Liver (tissue), 9 donors: ENCODE measurements around the gene NT5DC1. TPM values are rescaled to one million over a fixed set of nuclear protein-coding genes. Genes with fewer than 3 reads are reported as not detected.

Source experiments
- DNase-seq: peaks from one replicate; pipeline ENCODE4 v3.0.0-alpha.2; 2017; ENCODE audit warnings: low spot score
- H3K27ac ChIP-seq, 2 donors: one replicate each; pipeline ENCODE4 v1.7.0; 2013; ENCODE audit warnings: inconsistent platforms in 2 of 2, low read length in 2 of 2, control low read depth in 1 of 2, low read depth in 1 of 2, mild to moderate bottlenecking in 1 of 2
- H3K27me3 ChIP-seq, 4 donors: one replicate each; pipeline versions ENCODE4 v1.6.1 to v1.7.0; 2013; ENCODE audit warnings: low read length in 3 of 4, inconsistent platforms in 1 of 4, mild to moderate bottlenecking in 1 of 4, moderate library complexity in 1 of 4; ENCODE audit not compliant: control insufficient read depth in 4 of 4, insufficient read depth in 4 of 4
- H3K36me3 ChIP-seq, 4 donors: one replicate each; pipeline versions ENCODE4 v1.6.1 to v1.7.0; 2013; ENCODE audit warnings: low read length in 3 of 4, mild to moderate bottlenecking in 3 of 4, low read depth in 1 of 4, moderate library complexity in 1 of 4; ENCODE audit not compliant: control insufficient read depth in 4 of 4, insufficient read depth in 3 of 4
- H3K4me1 ChIP-seq, 4 donors: one replicate each; pipeline versions ENCODE4 v1.6.1 to v1.7.0; 2013; ENCODE audit warnings: low read length in 3 of 4, mild to moderate bottlenecking in 3 of 4, moderate library complexity in 1 of 4; ENCODE audit not compliant: control insufficient read depth in 4 of 4, insufficient read depth in 4 of 4
- H3K4me3 ChIP-seq, 3 donors: one replicate each; pipeline versions ENCODE4 v1.6.1 to v1.7.0; 2013; ENCODE audit warnings: low read length in 3 of 3, control low read depth in 1 of 3, low read depth in 1 of 3, mild to moderate bottlenecking in 1 of 3
- H3K9ac ChIP-seq, 2 donors: one replicate each; pipeline ENCODE4 v1.7.0; 2013; ENCODE audit warnings: low read length in 2 of 2, mild to moderate bottlenecking in 2 of 2, moderate library complexity in 2 of 2, control low read depth in 1 of 2, low read depth in 1 of 2
- H3K9me3 ChIP-seq, 4 donors: one replicate each; pipeline versions ENCODE4 v1.6.1 to v1.7.0; 2013; ENCODE audit warnings: low read length in 3 of 4; ENCODE audit not compliant: control insufficient read depth in 4 of 4
- CTCF ChIP-seq: fragments of 150-350 bp; IDR thresholded peaks from 2 replicates; pipeline ENCODE4 v1.5.1; 2017; ENCODE audit warnings: improper control_type of control experiment, low read depth, low read length; ENCODE audit not compliant: missing input control
- EGR1 ChIP-seq, 2 donors: IDR thresholded peaks; 2 replicates each; pipeline ENCODE4 v1.6.1; 2016 to 2018; ENCODE audit warnings: antibody characterized with exemption in 2 of 2, low read depth in 2 of 2
- FOXA1 ChIP-seq: IDR thresholded peaks from 2 replicates; pipeline ENCODE4 v1.6.1; 2016; ENCODE audit warnings: antibody characterized with exemption
- FOXA2 ChIP-seq: IDR thresholded peaks from 2 replicates; pipeline ENCODE4 v1.6.1; 2016; ENCODE audit warnings: antibody characterized with exemption
- GABPA ChIP-seq, 2 donors: IDR thresholded peaks in 1 of 2; conservative IDR thresholded peaks in 1 of 2; 2 replicates each; pipeline ENCODE4 v1.6.1; 2016; ENCODE audit warnings: antibody characterized with exemption in 2 of 2, mild to moderate bottlenecking in 1 of 2, moderate library complexity in 1 of 2
- HNF4G ChIP-seq: IDR thresholded peaks from 2 replicates; pipeline ENCODE4 v1.6.1; 2016; ENCODE audit warnings: antibody characterized with exemption
- MAX ChIP-seq: IDR thresholded peaks from 2 replicates; pipeline ENCODE4 v1.6.1; 2016; ENCODE audit warnings: antibody characterized with exemption
- NR2F2 ChIP-seq: IDR thresholded peaks from 2 replicates; pipeline ENCODE4 v1.6.1; 2016; ENCODE audit warnings: antibody characterized with exemption
- RAD21 ChIP-seq, 2 donors: IDR thresholded peaks; 2 replicates each; pipeline ENCODE4 v1.6.1; 2016; ENCODE audit warnings: antibody characterized with exemption in 2 of 2, mild to moderate bottlenecking in 2 of 2
- RXRA ChIP-seq, 2 donors: IDR thresholded peaks; 2 replicates each; pipeline ENCODE4 v1.6.1; 2017 to 2018; ENCODE audit warnings: antibody characterized with exemption in 2 of 2, mild to moderate bottlenecking in 1 of 2
- SP1 ChIP-seq: IDR thresholded peaks from 2 replicates; pipeline ENCODE4 v1.6.1; 2018; ENCODE audit warnings: antibody characterized with exemption, mild to moderate bottlenecking
- TAF1 ChIP-seq: conservative IDR thresholded peaks from 2 replicates; pipeline ENCODE4 v1.6.1; 2016; ENCODE audit warnings: antibody characterized with exemption, mild to moderate bottlenecking
- YY1 ChIP-seq: IDR thresholded peaks from 2 replicates; pipeline ENCODE4 v1.6.1; 2016; ENCODE audit warnings: antibody characterized with exemption, mild to moderate bottlenecking
- WGBS: extraction: QIAGEN DNeasy Blood & Tissue Kit; methylation state at CpG from one replicate; pipeline ENCODE4 v1.1.7; 2013; 5-methylcytosine and 5-hydroxymethylcytosine counted together
- polyA plus RNA-seq, 2 donors: library from polyadenylated mRNA; stranded (reverse) in 1 of 2; unstranded in 1 of 2; fragments of 200-250 nt in 1 of 2; fragments of >200 nt in 1 of 2; fragmentation: Nextera tagmentation in 1 of 2; extraction: Ambion mirVana in 1 of 2; gene quantifications; one replicate each; pipeline versions ENCODE4 v1.2.1 to v1.2.3, GENCODE V29; 2013 to 2015
- total RNA-seq, 2 donors: library from RNA; depleted of rRNA; stranded (reverse); fragments of >200 nt; gene quantifications; one replicate each; pipeline ENCODE4 v1.2.3, GENCODE V29; 2014
- TF ChIP-seq, protein P1 (sequence below): IDR thresholded peaks from 2 replicates; pipeline ENCODE4 v1.6.1; 2016; ENCODE audit warnings: antibody characterized with exemption, mild to moderate bottlenecking
- TF ChIP-seq, protein P2 (sequence below): IDR thresholded peaks from 2 replicates; pipeline ENCODE4 v1.6.1; 2016; ENCODE audit warnings: antibody characterized with exemption
- TF ChIP-seq, protein P3 (sequence below): IDR thresholded peaks from 2 replicates; pipeline ENCODE4 v1.6.1; 2016; ENCODE audit warnings: antibody characterized with exemption
- donor health status: healthy.
- donor health status: healthy.
- donor health status: healthy.
- donor health status: healthy.
- donor health status: healthy.

The NT5DC1 gene
- total and polyA plus RNA-seq, 4 donors, result 10.4 to 31.4 (median 23.3) TPM

DNA sequence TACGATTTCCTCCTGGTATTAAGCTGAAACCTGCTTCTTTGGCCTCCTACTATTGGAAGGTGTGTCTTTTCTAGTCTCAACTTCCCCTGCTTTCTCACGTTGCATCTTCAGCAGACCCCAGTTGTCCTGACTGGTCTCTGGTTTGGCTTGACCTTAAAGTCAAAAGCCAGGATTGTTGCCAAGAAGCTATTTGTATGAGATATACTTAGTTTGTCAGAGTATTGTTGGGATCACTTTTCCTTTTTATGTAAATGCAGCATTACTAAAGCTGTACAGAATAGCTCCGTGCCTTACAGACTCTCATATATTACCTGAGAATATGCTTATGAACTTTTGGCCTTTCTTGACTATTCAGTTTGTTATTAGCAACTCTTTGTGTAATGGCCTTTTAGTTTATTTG lies 92.1 kb downstream of the NT5DC1 start:
- 77% methylated on average over 3 of the region's 3 CpGs for WGBS
- no peaks in the 10 kb centered on the region for H3K36me3 ChIP-seq
- peaks cover 0 to 3% (median 0%) of the 10 kb centered on the region in 4 donors for H3K4me1 ChIP-seq
- H3K27me3 ChIP-seq, result no peaks in the 10 kb centered on the region
- H3K4me3 ChIP-seq, result no peak overlapping the region
- peak; percentile 23 for TF ChIP-seq NR2F2
- no peak for TF ChIP-seq MAX
- H3K9ac ChIP-seq, result no peak overlapping the region
- no peak overlapping the region for H3K27ac ChIP-seq
- no peaks in the 10 kb centered on the region for H3K9me3 ChIP-seq
- DNase-seq, result no peak

- no peak overlapping the region for H3K27ac ChIP-seq
- TF ChIP-seq TAF1 (no peak), FOXA1 (no peak)
- 92% methylated on average over 3 of the region's 3 CpGs for WGBS
These were observed 96.2 kb downstream of the NT5DC1 start for GRCh38 chr6:116196841-116197240.

DNA sequence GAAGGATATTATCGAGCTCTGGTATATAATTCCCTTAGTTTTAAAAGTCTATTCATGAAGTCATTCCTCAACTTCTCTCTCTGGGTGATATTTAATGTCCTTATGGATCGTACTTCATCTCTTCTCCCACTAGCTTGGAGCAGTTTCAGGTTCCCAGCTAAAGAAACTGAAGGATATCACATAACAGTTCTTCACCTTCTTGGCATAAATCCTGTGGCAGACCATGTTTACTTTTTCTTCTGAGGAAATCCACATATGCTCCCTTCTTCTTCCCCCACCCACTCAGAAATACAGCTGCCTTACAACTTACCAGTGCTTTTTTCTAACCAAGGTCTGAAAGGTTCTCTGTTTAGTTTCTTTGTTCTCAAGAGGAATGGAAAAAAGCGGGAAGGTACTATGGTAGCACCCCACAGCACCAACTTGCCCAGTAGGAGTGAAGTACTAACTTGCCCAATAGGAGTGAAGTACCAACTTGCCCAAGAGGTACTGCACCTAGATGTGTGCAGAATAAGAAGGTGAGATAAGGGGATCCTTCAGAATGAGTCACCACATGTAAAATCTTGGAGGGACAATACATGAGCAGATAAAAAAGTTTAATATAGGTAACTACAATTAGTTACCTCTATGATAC lies 100.1 kb downstream of the NT5DC1 start:
- Histone ChIP-seq H3K27me3 (no peaks in the 10 kb centered on the region), H3K27ac (no peak overlapping the region), H3K4me3 (no peak overlapping the region), H3K4me1 (no peaks in the 10 kb centered on the region), H3K9me3 (no peaks in the 10 kb centered on the region), H3K9ac (no peak overlapping the region), H3K36me3 (no peaks in the 10 kb centered on the region)
- DNase-seq, result no peak
- TF ChIP-seq SP1, result no peak
- no peak for TF ChIP-seq GABPA (IDR thresholded peaks at IDR 0.05 in 1 of 2, conservative IDR thresholded peaks at IDR 0.05 in 1 of 2)
- TF ChIP-seq FOXA2, result no peak
- no peak for TF ChIP-seq RAD21 (IDR thresholded peaks at IDR 0.05)
- TF ChIP-seq TAF1, result no peak
- TF ChIP-seq, protein P1, sequence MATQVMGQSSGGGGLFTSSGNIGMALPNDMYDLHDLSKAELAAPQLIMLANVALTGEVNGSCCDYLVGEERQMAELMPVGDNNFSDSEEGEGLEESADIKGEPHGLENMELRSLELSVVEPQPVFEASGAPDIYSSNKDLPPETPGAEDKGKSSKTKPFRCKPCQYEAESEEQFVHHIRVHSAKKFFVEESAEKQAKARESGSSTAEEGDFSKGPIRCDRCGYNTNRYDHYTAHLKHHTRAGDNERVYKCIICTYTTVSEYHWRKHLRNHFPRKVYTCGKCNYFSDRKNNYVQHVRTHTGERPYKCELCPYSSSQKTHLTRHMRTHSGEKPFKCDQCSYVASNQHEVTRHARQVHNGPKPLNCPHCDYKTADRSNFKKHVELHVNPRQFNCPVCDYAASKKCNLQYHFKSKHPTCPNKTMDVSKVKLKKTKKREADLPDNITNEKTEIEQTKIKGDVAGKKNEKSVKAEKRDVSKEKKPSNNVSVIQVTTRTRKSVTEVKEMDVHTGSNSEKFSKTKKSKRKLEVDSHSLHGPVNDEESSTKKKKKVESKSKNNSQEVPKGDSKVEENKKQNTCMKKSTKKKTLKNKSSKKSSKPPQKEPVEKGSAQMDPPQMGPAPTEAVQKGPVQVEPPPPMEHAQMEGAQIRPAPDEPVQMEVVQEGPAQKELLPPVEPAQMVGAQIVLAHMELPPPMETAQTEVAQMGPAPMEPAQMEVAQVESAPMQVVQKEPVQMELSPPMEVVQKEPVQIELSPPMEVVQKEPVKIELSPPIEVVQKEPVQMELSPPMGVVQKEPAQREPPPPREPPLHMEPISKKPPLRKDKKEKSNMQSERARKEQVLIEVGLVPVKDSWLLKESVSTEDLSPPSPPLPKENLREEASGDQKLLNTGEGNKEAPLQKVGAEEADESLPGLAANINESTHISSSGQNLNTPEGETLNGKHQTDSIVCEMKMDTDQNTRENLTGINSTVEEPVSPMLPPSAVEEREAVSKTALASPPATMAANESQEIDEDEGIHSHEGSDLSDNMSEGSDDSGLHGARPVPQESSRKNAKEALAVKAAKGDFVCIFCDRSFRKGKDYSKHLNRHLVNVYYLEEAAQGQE, result no peak
- TF ChIP-seq, protein P2, sequence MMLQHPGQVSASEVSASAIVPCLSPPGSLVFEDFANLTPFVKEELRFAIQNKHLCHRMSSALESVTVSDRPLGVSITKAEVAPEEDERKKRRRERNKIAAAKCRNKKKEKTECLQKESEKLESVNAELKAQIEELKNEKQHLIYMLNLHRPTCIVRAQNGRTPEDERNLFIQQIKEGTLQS, result no peak
- TF ChIP-seq RXRA (IDR thresholded peaks at IDR 0.05), result no peak
- TF ChIP-seq CTCF, result no peak
- TF ChIP-seq EGR1 (IDR thresholded peaks at IDR 0.05; ENCODE audit: low read depth in 2 of 2), result no peak
- TF ChIP-seq MAX, result no peak
- TF ChIP-seq HNF4G, result no peak
- no peak for TF ChIP-seq YY1
- TF ChIP-seq, protein P3, sequence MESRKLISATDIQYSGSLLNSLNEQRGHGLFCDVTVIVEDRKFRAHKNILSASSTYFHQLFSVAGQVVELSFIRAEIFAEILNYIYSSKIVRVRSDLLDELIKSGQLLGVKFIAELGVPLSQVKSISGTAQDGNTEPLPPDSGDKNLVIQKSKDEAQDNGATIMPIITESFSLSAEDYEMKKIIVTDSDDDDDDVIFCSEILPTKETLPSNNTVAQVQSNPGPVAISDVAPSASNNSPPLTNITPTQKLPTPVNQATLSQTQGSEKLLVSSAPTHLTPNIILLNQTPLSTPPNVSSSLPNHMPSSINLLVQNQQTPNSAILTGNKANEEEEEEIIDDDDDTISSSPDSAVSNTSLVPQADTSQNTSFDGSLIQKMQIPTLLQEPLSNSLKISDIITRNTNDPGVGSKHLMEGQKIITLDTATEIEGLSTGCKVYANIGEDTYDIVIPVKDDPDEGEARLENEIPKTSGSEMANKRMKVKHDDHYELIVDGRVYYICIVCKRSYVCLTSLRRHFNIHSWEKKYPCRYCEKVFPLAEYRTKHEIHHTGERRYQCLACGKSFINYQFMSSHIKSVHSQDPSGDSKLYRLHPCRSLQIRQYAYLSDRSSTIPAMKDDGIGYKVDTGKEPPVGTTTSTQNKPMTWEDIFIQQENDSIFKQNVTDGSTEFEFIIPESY, result no peak
- TF ChIP-seq FOXA1, result no peak
- 96% methylated on average over 3 of the region's 3 CpGs for WGBS

More at GRCh38 chr6:116196841-116197240, 96.2 kb downstream of the NT5DC1 start:
- H3K4me1 ChIP-seq, result no peaks in the 10 kb centered on the region
- H3K36me3 ChIP-seq, result no peaks in the 10 kb centered on the region
- no peaks in the 10 kb centered on the region for H3K9me3 ChIP-seq
- no peak for DNase-seq
- H3K9ac ChIP-seq, result no peak overlapping the region
- H3K27me3 ChIP-seq, result no peaks in the 10 kb centered on the region
- no peak overlapping the region for H3K4me3 ChIP-seq
